HepG2 (cell line): ENCODE measurements around the gene THADA. TPM values are rescaled to one million over a fixed set of nuclear protein-coding genes. Genes with fewer than 3 reads are reported as not detected.

Experiments
- NCOA5 ChIP-seq: sonication (generic); formaldehyde crosslinking; IDR thresholded peaks from 2 replicates; pipeline ENCODE4 v1.4.0; 2020; ENCODE audit warnings: missing genetic modification reagents
- POLR2AphosphoS2 ChIP-seq: IDR thresholded peaks from 2 replicates; pipeline ENCODE4 v1.6.1; 2011; ENCODE audit warnings: low read depth, low read length, improper control_type of control experiment
- RFX5 ChIP-seq: IDR thresholded peaks from 2 replicates; pipeline ENCODE4 v1.6.1; 2011; ENCODE audit warnings: low read depth, low read length, improper control_type of control experiment
- SMAD1 ChIP-seq: sonication (generic); formaldehyde crosslinking; IDR thresholded peaks from 2 replicates; pipeline ENCODE4 v1.4.0; 2020; ENCODE audit warnings: missing genetic modification reagents, low read depth, mild to moderate bottlenecking, borderline replicate concordance
- THAP11 ChIP-seq: IDR thresholded peaks from 2 replicates; pipeline ENCODE4 v1.6.1; 2016; ENCODE audit warnings: missing biosample characterization, missing genetic modification reagents
- ZBTB20 ChIP-seq: sonication (generic); formaldehyde crosslinking; IDR thresholded peaks from 2 replicates; pipeline ENCODE4 v1.8.1; 2023; ENCODE audit warnings: missing genetic modification reagents, low read depth, mild to moderate bottlenecking, borderline replicate concordance
- ZNF510 ChIP-seq: sonication (generic); formaldehyde crosslinking; IDR thresholded peaks from 2 replicates; pipeline ENCODE4 v1.4.0; 2020; ENCODE audit warnings: low read depth, mild to moderate bottlenecking, missing genetic modification reagents
- ZNF629 ChIP-seq: sonication (generic); formaldehyde crosslinking; conservative IDR thresholded peaks from 2 replicates; pipeline ENCODE4 v1.5.0; 2020; ENCODE audit warnings: missing genetic modification reagents
- ZSCAN30 ChIP-seq: sonication (generic); formaldehyde crosslinking; IDR thresholded peaks from 2 replicates; pipeline ENCODE4 v1.5.0; 2020; ENCODE audit warnings: mild to moderate bottlenecking, missing genetic modification reagents
- ZSCAN9 ChIP-seq: IDR thresholded peaks from 2 replicates; pipeline ENCODE4 v1.6.1; 2016; ENCODE audit warnings: borderline replicate concordance
- polyA plus RNA-seq, 8 experiments: library from polyadenylated mRNA; depleted of rRNA in 3 of 8; stranded (reverse) in 7 of 8; unstranded in 1 of 8; fragments of >200 nt; fragmentation: Illumina TruSeq in 4 of 8; extraction: Trizol in 4 of 8; gene quantifications; 2 replicates each; pipeline versions ENCODE4 v1.2.1 to v1.2.3, GENCODE V29; 2011 to 2016; ENCODE audit warnings: low read depth in 4 of 8, missing spikeins in 1 of 8, mixed read lengths in 1 of 8; ENCODE audit not compliant: insufficient read depth in 1 of 8
- total RNA-seq, 5 experiments: library from RNA; depleted of rRNA; stranded (reverse); fragments of >200 nt; fragmentation: Illumina TruSeq; extraction: Trizol; gene quantifications; 2 replicates each; pipeline ENCODE4 v1.2.3, GENCODE V29; 2016; ENCODE audit warnings: low read depth in 1 of 5
- TF ChIP-seq, protein P1 (sequence below), 2 experiments: fragments of 450-650 bp in 1 of 2; sonication (generic) in 1 of 2; formaldehyde crosslinking in 1 of 2; IDR thresholded peaks; 2 replicates each; pipeline versions ENCODE4 v1.6.1 to v1.8.0; 2016 to 2022; ENCODE audit warnings: antibody characterized with exemption in 1 of 2, mild to moderate bottlenecking in 1 of 2, missing genetic modification reagents in 1 of 2

The THADA gene
- total and polyA plus RNA-seq, 2 of the 13 experiments (the other 11 are each of a cell fraction or from before 2014, with no cell fraction given), result 12.7 to 21.7 TPM

DNA sequence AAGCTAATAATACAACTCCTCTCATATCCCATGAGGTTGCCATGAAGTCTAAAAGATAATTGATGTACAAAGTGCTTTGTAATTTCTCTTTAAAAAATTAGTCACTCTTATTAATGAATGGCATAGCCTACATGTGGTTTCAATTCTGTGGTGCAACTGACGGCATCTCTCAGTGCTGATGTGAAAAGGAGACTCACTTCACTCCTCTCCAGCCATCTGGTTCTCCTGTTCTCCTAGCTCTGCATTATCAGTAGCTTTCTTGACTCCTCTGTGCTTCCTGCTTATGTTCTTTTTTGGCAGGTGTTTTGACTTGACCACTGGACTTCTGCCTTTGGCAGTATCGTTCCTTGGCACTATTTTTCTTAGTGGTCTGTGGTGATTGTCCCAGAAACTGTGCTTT, 234.6 kb downstream of the THADA start (continued):
- TF ChIP-seq ZBTB20 (CRISPR knock-in tag), result no peak
- no peak for TF ChIP-seq ZSCAN30
- no peak for TF ChIP-seq ZSCAN9 (CRISPR knock-in tag)
- TF ChIP-seq, protein P1, sequence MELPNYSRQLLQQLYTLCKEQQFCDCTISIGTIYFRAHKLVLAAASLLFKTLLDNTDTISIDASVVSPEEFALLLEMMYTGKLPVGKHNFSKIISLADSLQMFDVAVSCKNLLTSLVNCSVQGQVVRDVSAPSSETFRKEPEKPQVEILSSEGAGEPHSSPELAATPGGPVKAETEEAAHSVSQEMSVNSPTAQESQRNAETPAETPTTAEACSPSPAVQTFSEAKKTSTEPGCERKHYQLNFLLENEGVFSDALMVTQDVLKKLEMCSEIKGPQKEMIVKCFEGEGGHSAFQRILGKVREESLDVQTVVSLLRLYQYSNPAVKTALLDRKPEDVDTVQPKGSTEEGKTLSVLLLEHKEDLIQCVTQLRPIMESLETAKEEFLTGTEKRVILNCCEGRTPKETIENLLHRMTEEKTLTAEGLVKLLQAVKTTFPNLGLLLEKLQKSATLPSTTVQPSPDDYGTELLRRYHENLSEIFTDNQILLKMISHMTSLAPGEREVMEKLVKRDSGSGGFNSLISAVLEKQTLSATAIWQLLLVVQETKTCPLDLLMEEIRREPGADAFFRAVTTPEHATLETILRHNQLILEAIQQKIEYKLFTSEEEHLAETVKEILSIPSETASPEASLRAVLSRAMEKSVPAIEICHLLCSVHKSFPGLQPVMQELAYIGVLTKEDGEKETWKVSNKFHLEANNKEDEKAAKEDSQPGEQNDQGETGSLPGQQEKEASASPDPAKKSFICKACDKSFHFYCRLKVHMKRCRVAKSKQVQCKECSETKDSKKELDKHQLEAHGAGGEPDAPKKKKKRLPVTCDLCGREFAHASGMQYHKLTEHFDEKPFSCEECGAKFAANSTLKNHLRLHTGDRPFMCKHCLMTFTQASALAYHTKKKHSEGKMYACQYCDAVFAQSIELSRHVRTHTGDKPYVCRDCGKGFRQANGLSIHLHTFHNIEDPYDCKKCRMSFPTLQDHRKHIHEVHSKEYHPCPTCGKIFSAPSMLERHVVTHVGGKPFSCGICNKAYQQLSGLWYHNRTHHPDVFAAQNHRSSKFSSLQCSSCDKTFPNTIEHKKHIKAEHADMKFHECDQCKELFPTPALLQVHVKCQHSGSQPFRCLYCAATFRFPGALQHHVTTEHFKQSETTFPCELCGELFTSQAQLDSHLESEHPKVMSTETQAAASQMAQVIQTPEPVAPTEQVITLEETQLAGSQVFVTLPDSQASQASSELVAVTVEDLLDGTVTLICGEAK (IDR thresholded peaks at IDR 0.05), result no peak
- TF ChIP-seq, protein P1 (CRISPR knock-in tag; IDR thresholded peaks at IDR 0.05), result no peak
- TF ChIP-seq RFX5, result no peak
- TF ChIP-seq NCOA5 (CRISPR knock-in tag), result no peak
- no peak for TF ChIP-seq ZNF629 (CRISPR knock-in tag)
- no peak for TF ChIP-seq POLR2AphosphoS2
- TF ChIP-seq ZNF510 (CRISPR knock-in tag), result no peak
- no peak for TF ChIP-seq THAP11 (CRISPR knock-in tag)
- TF ChIP-seq SMAD1, result no peak
